ENCODE measurements around the gene SULT1A1.

The SULT1A1 gene

DNA sequence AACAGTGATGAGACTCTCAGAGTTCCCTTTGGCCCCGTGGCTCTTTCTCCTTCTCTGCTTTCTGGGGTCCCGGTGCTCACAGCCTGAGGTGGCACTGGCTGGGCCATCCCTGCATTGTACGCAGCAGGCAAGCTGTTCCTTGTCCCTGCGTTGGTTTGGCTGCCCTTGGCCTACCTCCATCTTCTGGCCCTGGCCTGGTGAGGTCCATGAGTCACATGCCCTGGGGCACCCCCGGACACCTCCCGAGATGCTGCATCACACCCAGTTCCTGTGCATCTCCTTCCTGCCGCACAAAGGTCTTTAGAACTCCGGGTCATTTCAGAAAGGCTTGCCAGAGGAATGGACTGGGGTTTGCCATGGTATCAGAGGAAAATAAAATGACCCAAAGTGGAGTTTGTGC is 22.5 kb downstream of the SULT1A1 start:
- H3K4me3 ChIP-seq (ENCODE audit: low read depth, low read length): no peak overlapping the region
- no peaks in the 10 kb centered on the region for H3K27me3 ChIP-seq (ENCODE audit: insufficient read depth, low read length)
- no peak overlapping the region for H2AFZ ChIP-seq (ENCODE audit: low read length, unreplicated experiment)
- no peaks in the 10 kb centered on the region for H3K79me2 ChIP-seq (ENCODE audit: control insufficient read depth, insufficient read depth, low read length, unreplicated experiment)
- H3K4me1 ChIP-seq (ENCODE audit: control insufficient read depth, insufficient read depth, low read length, unreplicated experiment): no peaks in the 10 kb centered on the region
- no peaks in the 10 kb centered on the region for H3K36me3 ChIP-seq (ENCODE audit: insufficient read depth, low read length)
- H3K27ac ChIP-seq (ENCODE audit: low read depth, low read length): no peak overlapping the region

DNA sequence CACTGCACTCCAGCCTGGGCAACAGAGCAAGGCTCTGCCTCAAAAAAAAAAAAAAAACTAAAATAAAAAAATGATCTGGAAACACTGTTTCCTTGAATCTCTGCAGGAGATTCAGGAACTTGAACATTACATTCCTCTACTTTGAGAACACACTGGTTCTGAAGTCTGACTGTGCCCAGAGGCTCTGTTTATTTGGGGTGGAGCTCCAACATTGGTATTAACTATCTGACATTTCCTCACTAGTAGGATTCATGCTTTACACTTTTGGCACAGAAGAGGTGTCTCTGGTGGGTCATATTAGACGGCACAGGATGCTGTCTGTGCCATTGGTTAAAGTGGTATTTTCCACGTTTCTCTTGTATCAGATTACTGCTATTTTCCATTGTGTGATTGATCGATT is 23.4 kb downstream of the SULT1A1 start:
- Histone ChIP-seq H3K79me2 (ENCODE audit: control insufficient read depth, insufficient read depth, low read length, unreplicated experiment) (no peaks in the 10 kb centered on the region), H3K36me3 (ENCODE audit: insufficient read depth, low read length) (no peaks in the 10 kb centered on the region), H3K27me3 (ENCODE audit: insufficient read depth, low read length) (no peaks in the 10 kb centered on the region), H2AFZ (ENCODE audit: low read length, unreplicated experiment) (no peak overlapping the region), H3K27ac (ENCODE audit: low read depth, low read length) (no peak overlapping the region), H3K4me1 (ENCODE audit: control insufficient read depth, insufficient read depth, low read length, unreplicated experiment) (no peaks in the 10 kb centered on the region), H3K4me3 (ENCODE audit: low read depth, low read length) (no peak overlapping the region)

DNA sequence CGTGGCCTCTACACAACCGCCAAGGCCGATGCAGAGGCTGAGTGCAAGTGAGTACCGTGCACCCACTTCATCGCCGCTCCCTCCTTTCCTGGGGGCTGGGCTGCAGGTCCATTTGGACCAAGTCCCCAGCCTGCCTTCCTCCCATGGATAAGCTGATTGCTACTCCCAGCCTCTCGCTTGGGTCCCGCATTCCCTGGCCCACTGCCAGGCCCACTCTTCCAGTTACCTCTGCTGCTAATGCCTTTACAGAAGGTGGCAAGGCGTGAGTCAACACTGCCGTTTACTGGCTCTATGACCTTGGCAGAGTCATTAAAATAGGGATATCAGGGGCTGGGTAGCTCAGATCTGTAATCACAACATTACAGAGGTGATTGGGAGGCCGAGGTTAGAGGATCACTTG is 24.2 kb downstream of the SULT1A1 start:
- H3K36me3 ChIP-seq (ENCODE audit: insufficient read depth, low read length): no peaks in the 10 kb centered on the region
- no peak overlapping the region for H3K4me3 ChIP-seq (ENCODE audit: low read depth, low read length)
- no peaks in the 10 kb centered on the region for H3K4me1 ChIP-seq (ENCODE audit: control insufficient read depth, insufficient read depth, low read length, unreplicated experiment)
- no peak overlapping the region for H2AFZ ChIP-seq (ENCODE audit: low read length, unreplicated experiment)
- H3K79me2 ChIP-seq (ENCODE audit: control insufficient read depth, insufficient read depth, low read length, unreplicated experiment): no peaks in the 10 kb centered on the region
- no peak overlapping the region for H3K27ac ChIP-seq (ENCODE audit: low read depth, low read length)
- H3K27me3 ChIP-seq (ENCODE audit: insufficient read depth, low read length): no peaks in the 10 kb centered on the region

GRCh38 chr16:28580726-28581315 is 29.0 kb downstream of the SULT1A1 start:
- no peak overlapping the region for H3K4me3 ChIP-seq (ENCODE audit: low read depth, low read length)
- no peak overlapping the region for H2AFZ ChIP-seq (ENCODE audit: low read length, unreplicated experiment)
- H3K27ac ChIP-seq (ENCODE audit: low read depth, low read length): no peak overlapping the region
- no peaks in the 10 kb centered on the region for H3K79me2 ChIP-seq (ENCODE audit: control insufficient read depth, insufficient read depth, low read length, unreplicated experiment)
- no peaks in the 10 kb centered on the region for H3K4me1 ChIP-seq (ENCODE audit: control insufficient read depth, insufficient read depth, low read length, unreplicated experiment)
- no peaks in the 10 kb centered on the region for H3K27me3 ChIP-seq (ENCODE audit: insufficient read depth, low read length)
- H3K36me3 ChIP-seq (ENCODE audit: insufficient read depth, low read length): no peaks in the 10 kb centered on the region

GRCh38 chr16:28575446-28576109 is 34.3 kb downstream of the SULT1A1 start:
- no peaks in the 10 kb centered on the region for H3K27me3 ChIP-seq (ENCODE audit: insufficient read depth, low read length)
- H3K4me1 ChIP-seq (ENCODE audit: control insufficient read depth, insufficient read depth, low read length, unreplicated experiment): no peaks in the 10 kb centered on the region
- H2AFZ ChIP-seq (ENCODE audit: low read length, unreplicated experiment): no peak overlapping the region
- no peak overlapping the region for H3K4me3 ChIP-seq (ENCODE audit: low read depth, low read length)
- no peak overlapping the region for H3K27ac ChIP-seq (ENCODE audit: low read depth, low read length)
- no peaks in the 10 kb centered on the region for H3K79me2 ChIP-seq (ENCODE audit: control insufficient read depth, insufficient read depth, low read length, unreplicated experiment)
- no peaks in the 10 kb centered on the region for H3K36me3 ChIP-seq (ENCODE audit: insufficient read depth, low read length)

GRCh38 chr16:28574925-28575324 is 34.9 kb downstream of the SULT1A1 start:
- H3K4me1 ChIP-seq (ENCODE audit: control insufficient read depth, insufficient read depth, low read length, unreplicated experiment): no peaks in the 10 kb centered on the region
- H2AFZ ChIP-seq (ENCODE audit: low read length, unreplicated experiment): no peak overlapping the region
- H3K27me3 ChIP-seq (ENCODE audit: insufficient read depth, low read length): no peaks in the 10 kb centered on the region
- H3K36me3 ChIP-seq (ENCODE audit: insufficient read depth, low read length): no peaks in the 10 kb centered on the region
- H3K4me3 ChIP-seq (ENCODE audit: low read depth, low read length): no peak overlapping the region
- H3K79me2 ChIP-seq (ENCODE audit: control insufficient read depth, insufficient read depth, low read length, unreplicated experiment): no peaks in the 10 kb centered on the region
- H3K27ac ChIP-seq (ENCODE audit: low read depth, low read length): no peak overlapping the region

- Histone ChIP-seq H3K4me1 (ENCODE audit: control insufficient read depth, insufficient read depth, low read length, unreplicated experiment) (no peaks in the 10 kb centered on the region), H2AFZ (ENCODE audit: low read length, unreplicated experiment) (no peak overlapping the region), H3K79me2 (ENCODE audit: control insufficient read depth, insufficient read depth, low read length, unreplicated experiment) (no peaks in the 10 kb centered on the region)
Observed at GRCh38 chr16:28573738-28574718, 35.8 kb downstream of the SULT1A1 start.

DNA sequence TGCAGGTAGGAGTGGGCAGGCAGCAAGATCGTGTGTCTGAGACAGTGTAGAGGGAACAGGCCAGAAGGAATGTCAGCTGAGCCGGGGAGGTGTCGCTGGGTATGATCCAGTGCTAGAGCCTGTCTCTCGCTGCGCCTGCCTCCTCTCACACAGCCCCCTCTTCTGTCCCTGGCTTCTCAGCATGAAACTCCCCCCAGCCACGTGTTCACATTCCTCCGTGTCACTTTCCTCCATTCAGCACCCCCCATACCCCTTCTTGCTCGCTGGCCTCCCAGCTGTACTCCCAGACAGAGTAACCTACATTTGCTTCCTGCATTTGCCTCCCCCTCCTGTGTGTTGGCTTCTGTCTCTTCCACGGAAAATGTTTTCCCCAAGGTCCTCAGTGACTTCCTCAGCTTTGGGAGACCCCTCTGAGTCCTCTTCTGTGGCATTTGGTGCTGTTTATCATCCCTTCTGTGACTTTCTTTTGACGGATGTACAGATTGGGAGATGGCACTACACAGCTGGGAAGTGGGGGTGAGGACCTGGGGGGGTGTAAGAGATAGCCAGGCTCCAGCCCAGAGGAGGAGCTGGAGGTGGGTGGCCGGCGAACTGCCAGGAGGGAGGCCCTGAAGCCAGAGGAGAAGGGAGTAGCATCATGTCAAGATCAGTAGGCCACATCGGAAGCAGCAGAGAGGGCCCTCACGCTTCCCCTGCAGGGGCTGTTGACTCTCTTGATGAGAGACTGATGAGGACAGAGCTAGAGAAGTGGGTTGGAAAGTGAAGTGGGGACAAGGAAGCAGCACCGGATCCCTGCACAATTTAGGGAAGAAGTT is 36.9 kb downstream of the SULT1A1 start:
- Histone ChIP-seq H3K27me3 (ENCODE audit: insufficient read depth, low read length) (no peaks in the 10 kb centered on the region), H3K79me2 (ENCODE audit: control insufficient read depth, insufficient read depth, low read length, unreplicated experiment) (peaks cover 3% of the 10 kb centered on the region), H3K4me3 (ENCODE audit: low read depth, low read length) (no peak overlapping the region), H3K4me1 (ENCODE audit: control insufficient read depth, insufficient read depth, low read length, unreplicated experiment) (no peaks in the 10 kb centered on the region), H3K27ac (ENCODE audit: low read depth, low read length) (no peak overlapping the region), H3K36me3 (ENCODE audit: insufficient read depth, low read length) (no peaks in the 10 kb centered on the region), H2AFZ (ENCODE audit: low read length, unreplicated experiment) (no peak overlapping the region)

More at GRCh38 chr16:28573738-28574718, 35.8 kb downstream of the SULT1A1 start:
- H3K27me3 ChIP-seq (ENCODE audit: insufficient read depth, low read length): no peaks in the 10 kb centered on the region
- no peak overlapping the region for H3K4me3 ChIP-seq (ENCODE audit: low read depth, low read length)
- H3K36me3 ChIP-seq (ENCODE audit: insufficient read depth, low read length): no peaks in the 10 kb centered on the region
- H3K27ac ChIP-seq (ENCODE audit: low read depth, low read length): no peak overlapping the region

- H3K36me3 ChIP-seq (ENCODE audit: insufficient read depth, low read length): peaks cover 6% of the 10 kb centered on the region; the same call in 1 of the 2 replicates
- peaks cover 8% of the 10 kb centered on the region for H3K79me2 ChIP-seq (ENCODE audit: control insufficient read depth, insufficient read depth, low read length, unreplicated experiment)
- no peaks in the 10 kb centered on the region for H3K27me3 ChIP-seq (ENCODE audit: insufficient read depth, low read length)
- no peak overlapping the region for H2AFZ ChIP-seq (ENCODE audit: low read length, unreplicated experiment)
- no peaks in the 10 kb centered on the region for H3K4me1 ChIP-seq (ENCODE audit: control insufficient read depth, insufficient read depth, low read length, unreplicated experiment)
- no peak overlapping the region for H3K27ac ChIP-seq (ENCODE audit: low read depth, low read length)
- H3K4me3 ChIP-seq (ENCODE audit: low read depth, low read length): no peak overlapping the region
Observed at GRCh38 chr16:28569968-28570752, 39.7 kb downstream of the SULT1A1 start.

Data from ACC112 (cell line).